Activated T-cell treated with anti-CD3 and anti-CD28 coated beads, Interleukin-2, amount 50 U/mL, for 48 hours (primary cell): ENCODE results near the gene ASB4.
"Not testable (repeated sequence)": the region's sequence is repeated elsewhere in the genome, so short reads cannot be mapped to it uniquely, and the experiment has no call there.

ENCODE experiments used
- DNase-seq, 2 experiments: peaks; one replicate each; pipeline ENCODE4 v3.0.0-alpha.2; 2020

The ASB4 gene

DNA sequence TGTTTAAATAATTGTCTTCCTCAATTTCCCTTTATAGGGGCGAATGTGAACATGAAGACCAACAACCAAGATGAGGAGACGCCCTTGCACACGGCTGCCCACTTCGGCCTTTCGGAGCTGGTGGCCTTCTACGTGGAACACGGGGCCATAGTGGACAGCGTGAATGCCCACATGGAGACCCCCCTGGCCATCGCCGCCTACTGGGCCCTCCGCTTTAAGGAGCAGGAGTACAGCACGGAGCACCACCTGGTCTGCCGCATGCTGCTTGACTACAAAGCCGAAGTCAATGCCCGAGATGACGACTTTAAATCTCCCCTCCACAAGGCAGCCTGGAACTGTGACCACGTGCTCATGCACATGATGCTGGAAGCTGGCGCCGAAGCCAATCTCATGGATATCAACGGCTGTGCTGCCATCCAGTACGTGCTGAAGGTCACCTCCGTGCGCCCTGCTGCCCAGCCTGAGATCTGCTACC, 42.1 kb downstream of the ASB4 start:
- DNase-seq = no peak

- no peak for DNase-seq
Observed at GRCh38 chr7:95529701-95530100, 44.0 kb downstream of the ASB4 start.

DNA sequence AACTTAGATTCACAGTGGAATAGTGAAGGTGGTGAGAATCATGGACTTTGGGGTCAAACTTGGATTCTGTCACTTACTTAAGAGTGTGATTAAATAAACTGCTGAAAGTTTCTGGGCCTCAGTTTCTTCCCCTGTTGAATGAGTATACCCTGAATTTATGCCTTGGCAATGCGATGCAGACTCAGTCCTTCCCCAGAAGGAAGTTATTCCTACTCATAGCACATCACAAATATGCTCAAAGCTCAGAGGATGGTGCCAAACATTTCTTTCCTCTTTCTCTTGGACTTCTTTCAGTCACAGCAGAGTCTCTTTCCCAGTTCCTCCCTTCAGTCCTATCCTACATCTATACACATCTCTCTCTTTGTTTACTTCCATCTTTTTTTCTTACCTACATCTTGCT, 45.1 kb downstream of the ASB4 start:
- DNase-seq = no peak

GRCh38 chr7:95531605-95532219, 46.0 kb downstream of the ASB4 start:
- no peak for DNase-seq

DNA sequence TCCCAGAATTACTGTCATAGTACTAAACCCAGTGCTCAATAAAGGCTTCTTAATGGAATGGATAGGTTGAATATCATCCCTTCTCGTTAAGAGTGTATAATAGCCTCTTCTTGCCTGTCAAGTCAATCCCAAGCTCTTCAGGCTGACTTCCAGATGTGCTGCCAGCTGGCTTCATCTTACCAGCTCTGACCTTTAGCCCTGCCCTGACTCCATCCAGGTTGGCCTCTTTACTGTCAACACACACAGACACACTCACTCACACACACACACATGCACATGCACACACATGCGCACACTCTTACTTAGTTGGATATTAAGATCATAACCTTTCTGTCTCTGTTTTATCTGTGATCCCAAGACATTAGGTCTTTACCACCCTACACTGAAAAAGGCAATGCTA, 49.1 kb downstream of the ASB4 start:
- DNase-seq = no peak

GRCh38 chr7:95535662-95536061, 49.9 kb downstream of the ASB4 start:
- DNase-seq = no peak

DNA sequence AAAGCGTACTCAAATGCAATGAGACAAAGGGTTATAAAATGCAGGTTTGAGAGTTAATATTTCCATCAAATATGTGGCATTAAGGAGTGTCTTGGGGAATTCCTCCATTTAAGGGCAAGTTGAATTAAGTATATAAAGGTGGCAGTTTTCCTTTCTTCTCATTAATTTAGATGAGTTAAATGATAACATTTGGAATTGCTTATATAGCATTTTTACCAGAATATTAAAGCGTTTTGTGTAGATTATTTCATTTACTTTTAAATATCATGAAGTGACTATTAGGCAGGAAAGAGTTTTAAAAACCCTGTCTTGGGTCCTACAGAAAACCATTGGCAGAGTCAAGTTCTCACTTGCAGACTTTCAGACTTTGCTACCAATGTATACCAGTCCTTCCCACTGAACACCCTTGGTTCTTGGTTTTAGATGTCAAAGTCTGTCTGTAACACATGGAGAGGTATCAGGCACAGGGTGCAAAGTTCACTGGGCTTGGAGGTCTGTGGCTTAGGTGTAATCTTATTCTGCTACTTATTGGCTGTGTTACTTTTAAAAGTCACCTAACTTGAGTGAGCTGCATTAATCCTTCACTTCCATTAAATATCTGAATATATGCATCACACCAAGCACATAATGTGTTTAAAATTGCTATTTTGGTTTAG, 51.0 kb downstream of the ASB4 start:
- DNase-seq = no peak

- DNase-seq = no peak
Observed at GRCh38 chr7:95537468-95537867, 51.7 kb downstream of the ASB4 start.

DNA sequence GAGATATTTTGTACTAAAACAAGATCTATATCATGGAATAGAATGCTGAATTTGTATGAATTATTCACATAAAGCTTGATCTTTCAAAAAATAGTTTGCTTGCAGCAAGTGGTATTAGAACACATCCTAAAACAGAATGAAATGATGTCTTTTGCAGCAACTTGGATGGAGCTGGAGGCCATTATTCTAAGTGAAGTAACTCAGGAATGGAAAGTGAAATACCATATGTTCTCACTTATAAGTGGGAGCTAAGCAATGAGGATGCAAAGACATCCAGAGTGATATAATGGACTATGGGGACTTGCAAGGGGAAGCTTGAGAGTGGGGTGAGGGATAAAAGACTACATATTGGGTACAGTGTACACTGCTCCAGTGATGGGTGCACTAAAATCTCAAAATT, 53.7 kb downstream of the ASB4 start:
- DNase-seq = no peak

- DNase-seq = no peak
Observed at GRCh38 chr7:95540366-95540765, 54.6 kb downstream of the ASB4 start.

DNA sequence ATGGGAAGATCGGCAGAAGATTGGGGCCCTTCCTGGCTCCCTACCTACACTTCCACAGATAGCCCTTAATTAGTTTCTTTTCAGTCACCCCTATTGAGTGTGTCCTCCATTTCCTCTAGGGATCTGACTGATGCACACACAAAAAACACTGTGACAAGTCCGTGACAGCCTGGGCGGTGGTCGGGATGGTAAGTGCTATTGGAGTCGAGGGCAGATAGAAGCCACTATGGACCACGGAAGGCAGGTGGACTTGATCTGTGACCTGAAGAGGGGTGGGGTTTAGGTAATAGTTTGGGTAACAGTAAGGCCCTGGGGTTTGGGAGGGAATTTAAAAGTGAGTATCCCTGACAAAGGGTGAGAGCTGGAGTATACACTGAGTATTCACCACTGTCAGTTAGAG, 57.6 kb downstream of the ASB4 start:
- DNase-seq = no peak

GRCh38 chr7:95544171-95544570, 58.4 kb downstream of the ASB4 start:
- no peak for DNase-seq

- DNase-seq = no peak
Observed at GRCh38 chr7:95545007-95545615, 59.4 kb downstream of the ASB4 start.

DNA sequence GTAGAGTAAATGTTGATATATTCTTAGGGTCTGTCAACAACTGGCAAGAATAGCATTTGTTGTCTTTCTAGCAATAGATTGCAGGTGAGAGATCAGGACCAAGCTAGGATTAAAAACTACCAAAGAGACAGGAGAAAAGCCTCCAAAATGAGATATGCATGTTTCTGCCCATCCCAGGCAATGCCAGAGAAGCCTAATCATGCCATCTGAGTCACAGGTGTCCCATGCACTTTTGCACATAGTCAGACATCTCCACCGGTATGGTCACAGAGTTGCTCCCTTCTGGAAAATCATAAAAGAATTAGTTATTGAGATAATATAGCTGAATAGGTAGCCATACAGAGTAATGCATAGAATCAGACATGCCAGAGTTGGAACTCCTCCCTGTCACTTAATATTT, 59.9 kb downstream of the ASB4 start:
- DNase-seq = no peak

DNA sequence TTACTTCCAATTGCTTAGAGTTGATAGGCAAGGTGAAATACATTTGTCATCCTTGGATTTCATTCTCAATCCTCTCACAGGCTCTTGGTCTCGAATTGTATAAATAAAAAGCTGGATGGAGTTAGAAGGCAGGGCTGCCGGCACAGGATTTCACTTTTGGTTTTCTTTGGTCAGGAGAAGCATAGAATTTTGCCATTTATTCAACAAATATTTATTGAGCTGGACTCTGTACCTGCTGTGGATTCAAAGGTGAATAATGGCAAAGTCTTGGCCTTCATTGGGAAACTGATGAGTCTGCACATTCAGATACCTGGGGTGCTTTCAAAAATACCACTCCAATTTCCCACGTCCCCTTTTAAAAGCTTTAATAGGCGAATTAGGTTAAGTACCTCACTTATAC, 60.9 kb downstream of the ASB4 start:
- DNase-seq = no peak

GRCh38 chr7:95547361-95548348, 61.9 kb downstream of the ASB4 start:
- DNase-seq = no peak

- no peak for DNase-seq
Observed at GRCh38 chr7:95549818-95550529, 64.2 kb downstream of the ASB4 start.

GRCh38 chr7:95550546-95550945, 64.8 kb downstream of the ASB4 start:
- DNase-seq = no peak

DNA sequence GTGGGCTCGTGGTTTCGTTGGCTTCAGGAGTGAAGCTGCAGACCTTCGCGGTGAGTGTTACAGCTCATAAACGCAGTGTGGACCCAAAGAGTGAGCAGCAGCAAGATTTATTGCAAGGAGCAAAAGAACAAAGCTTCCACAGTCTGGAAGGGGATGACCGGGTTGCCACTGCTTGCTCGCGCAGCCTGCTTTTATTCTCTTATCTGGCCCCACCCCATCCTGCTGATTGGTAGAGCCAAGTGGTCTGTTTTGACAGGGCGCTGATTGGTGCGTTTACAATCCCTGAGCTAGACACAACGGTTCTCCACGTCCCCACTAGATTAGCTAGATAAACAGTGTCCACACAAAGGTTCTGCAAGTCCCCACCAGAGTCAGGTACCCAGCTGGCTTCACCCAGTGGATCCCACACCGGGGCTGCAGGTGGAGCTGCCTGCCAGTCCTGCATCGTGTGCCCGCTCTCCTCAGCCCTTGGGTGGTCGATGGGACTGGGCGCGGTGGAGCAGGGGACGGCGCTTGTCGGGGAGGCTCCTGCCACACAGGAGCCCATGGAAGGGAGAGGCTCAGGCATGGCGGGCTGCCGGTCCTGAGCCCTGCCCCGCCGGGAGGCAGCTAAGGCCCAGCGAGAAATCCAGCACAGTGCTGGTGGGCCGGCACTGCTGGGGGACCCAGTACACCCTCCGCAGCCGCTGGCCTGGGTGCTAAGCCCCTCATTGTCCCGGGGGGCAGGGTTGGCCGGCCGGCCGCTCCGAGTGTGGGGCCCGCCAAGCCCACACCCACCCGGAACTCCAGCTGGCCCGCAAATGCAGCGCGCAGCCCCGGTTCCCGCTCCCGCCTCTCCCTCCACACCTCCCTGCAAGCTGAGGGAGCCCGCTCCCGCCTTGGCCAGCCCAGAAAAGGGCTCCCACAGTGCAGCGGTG, 66.5 kb downstream of the ASB4 start:
- not testable (repeated sequence) for DNase-seq

DNA sequence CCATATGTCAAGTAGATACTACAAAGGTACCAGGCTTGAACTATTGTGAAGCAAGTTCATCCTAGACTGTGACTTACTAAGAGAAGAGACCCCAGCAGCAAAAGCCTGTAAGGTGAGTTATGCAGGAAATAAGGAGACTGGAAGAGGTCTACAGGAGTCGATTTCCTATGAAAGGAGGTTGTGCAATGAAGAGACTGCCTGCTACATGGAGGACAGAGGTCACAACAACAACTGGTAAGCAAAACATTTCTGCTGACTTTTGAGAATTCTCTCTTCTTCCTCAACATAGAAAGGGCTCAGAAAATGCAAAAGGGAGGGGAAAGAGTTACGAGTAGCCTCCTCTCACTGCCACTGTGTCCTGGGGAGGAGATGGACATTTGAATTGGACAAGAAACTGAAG, 68.2 kb downstream of the ASB4 start:
- no peak for DNase-seq

DNA sequence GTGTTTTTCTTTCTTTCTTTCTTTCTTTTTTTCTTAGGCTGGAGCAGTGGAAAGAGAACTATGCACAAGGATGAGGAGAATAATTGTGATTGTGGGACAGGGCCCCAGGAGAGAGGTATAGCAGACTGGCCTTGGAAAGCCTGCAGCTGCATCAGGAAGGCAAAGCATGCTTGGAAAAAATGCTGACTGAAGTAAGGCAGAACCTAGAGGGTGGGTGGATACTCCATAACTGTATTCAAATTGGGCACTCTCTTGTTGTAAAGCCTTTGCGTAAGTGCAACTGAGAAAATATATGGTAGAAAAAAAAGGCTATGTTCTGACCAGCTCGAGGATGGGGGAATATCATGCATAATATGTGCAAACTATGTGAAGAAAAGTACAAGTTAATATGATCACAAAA, 71.0 kb downstream of the ASB4 start:
- DNase-seq = no peak
